Astrocyte (in vitro differentiated cells and primary cell): ENCODE data around the gene SRGN.

ENCODE experiments used
- EZH2 ChIP-seq: IDR thresholded peaks from 2 replicates; pipeline ENCODE4 v1.6.1; 2012; ENCODE audit warnings: mild to moderate bottlenecking, low read length, inconsistent platforms; ENCODE audit not compliant: insufficient read depth
- TF ChIP-seq, protein P1 (sequence below): IDR thresholded peaks from 2 replicates; pipeline ENCODE4 v1.5.1; 2011; ENCODE audit warnings: low read depth, mild to moderate bottlenecking, inconsistent platforms, low read length, moderate library complexity; ENCODE audit not compliant: insufficient read depth

DNA sequence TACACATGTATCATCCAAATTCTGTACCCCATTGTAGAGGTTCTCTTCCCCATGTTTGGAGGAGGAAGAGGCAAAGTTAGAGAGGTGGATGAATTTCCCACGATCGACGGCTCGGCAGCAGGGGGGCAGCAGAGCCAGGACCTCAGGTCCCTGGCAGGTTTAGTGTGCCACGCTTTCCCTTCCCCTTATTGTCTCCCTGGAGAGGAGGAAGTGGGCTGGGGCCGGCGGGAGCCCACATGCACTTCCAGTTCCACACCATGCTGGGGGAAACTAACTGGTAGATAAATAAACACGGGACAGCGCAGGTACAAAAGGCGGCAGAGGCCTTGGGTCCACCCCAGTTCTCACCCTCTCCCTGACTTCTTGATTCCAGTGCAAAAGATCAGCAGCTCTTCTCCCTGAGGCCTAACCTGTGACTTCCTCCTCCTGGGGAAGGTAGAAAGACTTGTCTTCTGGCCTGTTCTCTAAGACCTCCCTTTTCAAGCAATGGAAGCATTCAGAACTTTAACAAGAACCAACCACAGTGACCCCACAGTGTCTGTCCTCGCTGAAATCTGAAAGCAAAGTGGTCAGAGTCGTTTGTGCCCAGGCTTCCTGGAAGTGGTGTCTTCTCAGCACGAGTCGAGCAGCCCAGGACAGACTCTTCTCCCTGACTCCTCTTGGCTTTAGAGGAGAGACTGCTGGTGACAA lies 30.5 kb upstream of the SRGN start:
- TF ChIP-seq, protein P1, sequence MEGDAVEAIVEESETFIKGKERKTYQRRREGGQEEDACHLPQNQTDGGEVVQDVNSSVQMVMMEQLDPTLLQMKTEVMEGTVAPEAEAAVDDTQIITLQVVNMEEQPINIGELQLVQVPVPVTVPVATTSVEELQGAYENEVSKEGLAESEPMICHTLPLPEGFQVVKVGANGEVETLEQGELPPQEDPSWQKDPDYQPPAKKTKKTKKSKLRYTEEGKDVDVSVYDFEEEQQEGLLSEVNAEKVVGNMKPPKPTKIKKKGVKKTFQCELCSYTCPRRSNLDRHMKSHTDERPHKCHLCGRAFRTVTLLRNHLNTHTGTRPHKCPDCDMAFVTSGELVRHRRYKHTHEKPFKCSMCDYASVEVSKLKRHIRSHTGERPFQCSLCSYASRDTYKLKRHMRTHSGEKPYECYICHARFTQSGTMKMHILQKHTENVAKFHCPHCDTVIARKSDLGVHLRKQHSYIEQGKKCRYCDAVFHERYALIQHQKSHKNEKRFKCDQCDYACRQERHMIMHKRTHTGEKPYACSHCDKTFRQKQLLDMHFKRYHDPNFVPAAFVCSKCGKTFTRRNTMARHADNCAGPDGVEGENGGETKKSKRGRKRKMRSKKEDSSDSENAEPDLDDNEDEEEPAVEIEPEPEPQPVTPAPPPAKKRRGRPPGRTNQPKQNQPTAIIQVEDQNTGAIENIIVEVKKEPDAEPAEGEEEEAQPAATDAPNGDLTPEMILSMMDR: no peak
- no peak for TF ChIP-seq EZH2
